PFSK-1 (cell line): ENCODE data around the gene PKM.

Experiments used
- FOXP2 ChIP-seq: optimal IDR thresholded peaks from 2 replicates; pipeline ENCODE3; 2011; ENCODE audit warnings: borderline replicate concordance, control low read depth, inconsistent platforms; ENCODE audit not compliant: insufficient read depth; ENCODE audit errors: extremely low read length, extremely low read depth
- POLR2AphosphoS5 ChIP-seq: IDR thresholded peaks from 2 replicates; pipeline ENCODE4 v1.6.1; 2012; ENCODE audit warnings: low read depth, mild to moderate bottlenecking, control low read depth, low read length, moderate library complexity
- SIN3A ChIP-seq: IDR thresholded peaks from 2 replicates; pipeline ENCODE4 v1.6.1; 2012; ENCODE audit warnings: mild to moderate bottlenecking, low read length, moderate library complexity, borderline replicate concordance; ENCODE audit not compliant: insufficient read depth
- TAF1 ChIP-seq: IDR thresholded peaks from 2 replicates; pipeline ENCODE4 v1.6.1; 2012; ENCODE audit warnings: low read length, control low read depth, borderline replicate concordance; ENCODE audit not compliant: insufficient read depth
- TF ChIP-seq, protein P1 (sequence below), 2 experiments: IDR thresholded peaks; 2 replicates each; pipeline versions ENCODE4 v1.6.1 to v1.8.0; 2011 to 2012; ENCODE audit warnings: low read depth in 2 of 2, low read length in 2 of 2, control low read depth in 1 of 2, inconsistent platforms in 1 of 2, mild to moderate bottlenecking in 1 of 2, moderate library complexity in 1 of 2; ENCODE audit not compliant: insufficient read depth in 1 of 2

Gene PKM

DNA sequence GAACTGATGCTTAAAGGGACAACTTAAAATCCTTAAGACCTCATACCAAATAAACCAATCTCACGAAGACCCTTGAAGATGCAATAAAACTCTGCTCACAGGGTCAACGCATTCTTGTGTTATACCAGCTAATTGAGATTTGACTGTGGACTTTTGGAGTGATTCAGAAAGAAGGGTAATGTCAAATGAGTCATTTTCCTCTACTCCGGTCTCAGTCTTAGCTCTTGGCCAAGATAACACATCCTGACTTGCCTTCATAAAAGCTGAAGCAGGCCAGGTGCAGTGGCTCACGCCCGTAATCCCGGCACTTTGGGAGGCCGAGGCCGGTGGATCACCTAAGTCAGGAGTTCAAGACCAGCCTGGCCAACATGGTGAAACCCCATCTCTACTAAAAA is 3.8 kb downstream of the PKM start:
- TF ChIP-seq POLR2AphosphoS5 (no peak), TAF1 (no peak), SIN3A (no peak), FOXP2 (no peak)
- TF ChIP-seq, protein P1, sequence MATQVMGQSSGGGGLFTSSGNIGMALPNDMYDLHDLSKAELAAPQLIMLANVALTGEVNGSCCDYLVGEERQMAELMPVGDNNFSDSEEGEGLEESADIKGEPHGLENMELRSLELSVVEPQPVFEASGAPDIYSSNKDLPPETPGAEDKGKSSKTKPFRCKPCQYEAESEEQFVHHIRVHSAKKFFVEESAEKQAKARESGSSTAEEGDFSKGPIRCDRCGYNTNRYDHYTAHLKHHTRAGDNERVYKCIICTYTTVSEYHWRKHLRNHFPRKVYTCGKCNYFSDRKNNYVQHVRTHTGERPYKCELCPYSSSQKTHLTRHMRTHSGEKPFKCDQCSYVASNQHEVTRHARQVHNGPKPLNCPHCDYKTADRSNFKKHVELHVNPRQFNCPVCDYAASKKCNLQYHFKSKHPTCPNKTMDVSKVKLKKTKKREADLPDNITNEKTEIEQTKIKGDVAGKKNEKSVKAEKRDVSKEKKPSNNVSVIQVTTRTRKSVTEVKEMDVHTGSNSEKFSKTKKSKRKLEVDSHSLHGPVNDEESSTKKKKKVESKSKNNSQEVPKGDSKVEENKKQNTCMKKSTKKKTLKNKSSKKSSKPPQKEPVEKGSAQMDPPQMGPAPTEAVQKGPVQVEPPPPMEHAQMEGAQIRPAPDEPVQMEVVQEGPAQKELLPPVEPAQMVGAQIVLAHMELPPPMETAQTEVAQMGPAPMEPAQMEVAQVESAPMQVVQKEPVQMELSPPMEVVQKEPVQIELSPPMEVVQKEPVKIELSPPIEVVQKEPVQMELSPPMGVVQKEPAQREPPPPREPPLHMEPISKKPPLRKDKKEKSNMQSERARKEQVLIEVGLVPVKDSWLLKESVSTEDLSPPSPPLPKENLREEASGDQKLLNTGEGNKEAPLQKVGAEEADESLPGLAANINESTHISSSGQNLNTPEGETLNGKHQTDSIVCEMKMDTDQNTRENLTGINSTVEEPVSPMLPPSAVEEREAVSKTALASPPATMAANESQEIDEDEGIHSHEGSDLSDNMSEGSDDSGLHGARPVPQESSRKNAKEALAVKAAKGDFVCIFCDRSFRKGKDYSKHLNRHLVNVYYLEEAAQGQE (IDR thresholded peaks at IDR 0.05; ENCODE audit: insufficient read depth in 1 of 2, low read depth in 2 of 2, low read length in 2 of 2) = no peak

GRCh38 chr15:72223278-72223677 is 7.7 kb downstream of the PKM start:
- TF ChIP-seq SIN3A (no peak), TAF1 (no peak), FOXP2 (no peak), POLR2AphosphoS5 (no peak)
- TF ChIP-seq, protein P1 (IDR thresholded peaks at IDR 0.05; ENCODE audit: insufficient read depth in 1 of 2, low read depth in 2 of 2, low read length in 2 of 2) = no peak

- TF ChIP-seq SIN3A (no peak), POLR2AphosphoS5 (no peak), FOXP2 (no peak), TAF1 (no peak)
- TF ChIP-seq, protein P1 (IDR thresholded peaks at IDR 0.05; ENCODE audit: insufficient read depth in 1 of 2, low read depth in 2 of 2, low read length in 2 of 2) = no peak
These were observed 8.6 kb downstream of the PKM start for GRCh38 chr15:72222393-72222792.

- TF ChIP-seq TAF1 = no peak
- TF ChIP-seq FOXP2 = no peak
- TF ChIP-seq POLR2AphosphoS5 = no peak
- TF ChIP-seq, protein P1 (IDR thresholded peaks at IDR 0.05; ENCODE audit: insufficient read depth in 1 of 2, low read depth in 2 of 2, low read length in 2 of 2) = no peak
- no peak for TF ChIP-seq SIN3A
These were observed 10.3 kb downstream of the PKM start for GRCh38 chr15:72220687-72221086.

DNA sequence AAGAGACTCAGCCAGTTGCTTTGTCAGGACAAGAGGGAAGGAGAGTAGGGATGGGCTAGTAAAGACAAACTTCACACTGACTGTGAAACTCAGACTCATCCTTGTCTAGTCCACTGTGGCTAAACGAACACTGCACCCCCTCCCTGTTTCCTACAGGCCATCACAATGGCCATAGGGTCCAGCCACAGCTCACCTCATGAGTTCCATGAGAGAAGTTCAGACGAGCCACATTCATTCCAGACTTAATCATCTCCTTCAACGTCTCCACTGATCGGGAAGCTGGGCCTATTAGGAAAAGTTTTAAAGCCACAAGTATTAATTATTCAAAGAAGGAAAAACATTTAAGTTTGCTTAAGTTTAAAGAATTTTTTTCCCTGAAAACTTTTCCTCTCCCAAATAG is 13.8 kb downstream of the PKM start:
- TF ChIP-seq TAF1 = no peak
- TF ChIP-seq, protein P1 (IDR thresholded peaks at IDR 0.05; ENCODE audit: insufficient read depth in 1 of 2, low read depth in 2 of 2, low read length in 2 of 2) = no peak
- TF ChIP-seq FOXP2 = no peak
- no peak for TF ChIP-seq SIN3A
